ENCODE results near the gene HSPA1A.

GRCh38 chr6:31765910-31766794 is 49.2 kb upstream of the HSPA1A start:
- TF ChIP-seq POLR2A (IDR thresholded peaks at IDR 0.05) = no peak
- TF ChIP-seq, protein P1, sequence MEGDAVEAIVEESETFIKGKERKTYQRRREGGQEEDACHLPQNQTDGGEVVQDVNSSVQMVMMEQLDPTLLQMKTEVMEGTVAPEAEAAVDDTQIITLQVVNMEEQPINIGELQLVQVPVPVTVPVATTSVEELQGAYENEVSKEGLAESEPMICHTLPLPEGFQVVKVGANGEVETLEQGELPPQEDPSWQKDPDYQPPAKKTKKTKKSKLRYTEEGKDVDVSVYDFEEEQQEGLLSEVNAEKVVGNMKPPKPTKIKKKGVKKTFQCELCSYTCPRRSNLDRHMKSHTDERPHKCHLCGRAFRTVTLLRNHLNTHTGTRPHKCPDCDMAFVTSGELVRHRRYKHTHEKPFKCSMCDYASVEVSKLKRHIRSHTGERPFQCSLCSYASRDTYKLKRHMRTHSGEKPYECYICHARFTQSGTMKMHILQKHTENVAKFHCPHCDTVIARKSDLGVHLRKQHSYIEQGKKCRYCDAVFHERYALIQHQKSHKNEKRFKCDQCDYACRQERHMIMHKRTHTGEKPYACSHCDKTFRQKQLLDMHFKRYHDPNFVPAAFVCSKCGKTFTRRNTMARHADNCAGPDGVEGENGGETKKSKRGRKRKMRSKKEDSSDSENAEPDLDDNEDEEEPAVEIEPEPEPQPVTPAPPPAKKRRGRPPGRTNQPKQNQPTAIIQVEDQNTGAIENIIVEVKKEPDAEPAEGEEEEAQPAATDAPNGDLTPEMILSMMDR (IDR thresholded peaks at IDR 0.05 in 4 of 5, conservative IDR thresholded peaks at IDR 0.05 in 1 of 5) = no peak

All from gastrocnemius medialis (tissue), 4 donors.